Gastrocnemius medialis (tissue), 4 donors: ENCODE measurements around the gene RPS8. TPM values are rescaled to one million over a fixed set of nuclear protein-coding genes. Genes with fewer than 3 reads are reported as not detected.

Experiments used
- ATAC-seq, 2 donors: fragments of 150-250 bp; one replicate each; pipeline ENCODE4 v1.9.1; 2016
- DNase-seq, 2 donors: peaks; one replicate each; pipeline ENCODE4 v3.0.0-alpha.2; 2019
- H3K27ac ChIP-seq, 4 donors: fragments of 200-600 bp; sonication (generic); 1 replicate in 1 of 4; 2 replicates in 3 of 4; pipeline ENCODE4 v1.5.1; 2016 to 2018; ENCODE audit warnings: mild to moderate bottlenecking in 2 of 4, moderate library complexity in 1 of 4
- H3K27me3 ChIP-seq, 3 donors: fragments of 200-600 bp; sonication (generic) in 2 of 3; 1 replicate in 1 of 3; 2 replicates in 2 of 3; pipeline versions ENCODE4 v1.5.1 to v1.6.0; 2016 to 2019; ENCODE audit warnings: mild to moderate bottlenecking in 1 of 3, moderate library complexity in 1 of 3
- H3K36me3 ChIP-seq, 2 donors: fragments of 200-600 bp; sonication (generic) in 1 of 2; one replicate each; pipeline ENCODE4 v1.5.1; 2017 to 2018
- H3K4me1 ChIP-seq, 2 donors: fragments of 200-600 bp; sonication (generic) in 1 of 2; one replicate each; pipeline ENCODE4 v1.5.1; 2016 to 2017; ENCODE audit warnings: mild to moderate bottlenecking in 2 of 2
- H3K4me3 ChIP-seq, 4 donors: fragments of 200-600 bp; sonication (generic) in 3 of 4; 1 replicate in 1 of 4; 2 replicates in 3 of 4; pipeline ENCODE4 v1.5.1; 2016 to 2019; ENCODE audit warnings: mild to moderate bottlenecking in 2 of 4
- H3K9me3 ChIP-seq, 3 donors: fragments of 200-600 bp; sonication (generic) in 2 of 3; 1 replicate in 1 of 3; 2 replicates in 2 of 3; pipeline ENCODE4 v1.5.1; 2016 to 2019
- CTCF ChIP-seq, 5 experiments: fragments of 450-650 bp in 3 of 5; fragments of 200-600 bp in 2 of 5; sonication (generic) in 2 of 5; IDR thresholded peaks in 4 of 5; conservative IDR thresholded peaks in 1 of 5; 1 replicate in 4 of 5; 2 replicates in 1 of 5; pipeline ENCODE4 v1.5.1; 2016 to 2019; ENCODE audit warnings: antibody characterized with exemption in 5 of 5, mild to moderate bottlenecking in 3 of 5, moderate library complexity in 3 of 5
- POLR2A ChIP-seq, 2 donors: fragments of 450-650 bp; IDR thresholded peaks; one replicate each; pipeline ENCODE4 v1.6.1; 2017; ENCODE audit warnings: antibody characterized with exemption in 2 of 2, mild to moderate bottlenecking in 2 of 2, moderate library complexity in 2 of 2
- in situ Hi-C, 4 donors: fragments of 200-750 bp; cut with MboI; loops; one replicate each; pipeline versions ENCODE4 v1.15.0 to v1.8.0; 2017; ENCODE audit warnings: low sequenced_read_pairs in 4 of 4
- intact Hi-C: fragments of 100-400 bp; cut with DNase I; formaldehyde crosslinking; loops from one replicate; pipeline ENCODE4 v1.15.1; 2023; ENCODE audit warnings: low total_unique reads
- total RNA-seq, 4 donors: library from RNA; depleted of rRNA; stranded (reverse); fragments of >200 nt; gene quantifications; one replicate each; pipeline versions ENCODE4 v1.1.0 to v1.2.3, GENCODE V29; 2016

RPS8 gene
- total RNA-seq, 4 donors from 2014 or later, result 1,137 to 2,085 (median 1,818) TPM

DNA sequence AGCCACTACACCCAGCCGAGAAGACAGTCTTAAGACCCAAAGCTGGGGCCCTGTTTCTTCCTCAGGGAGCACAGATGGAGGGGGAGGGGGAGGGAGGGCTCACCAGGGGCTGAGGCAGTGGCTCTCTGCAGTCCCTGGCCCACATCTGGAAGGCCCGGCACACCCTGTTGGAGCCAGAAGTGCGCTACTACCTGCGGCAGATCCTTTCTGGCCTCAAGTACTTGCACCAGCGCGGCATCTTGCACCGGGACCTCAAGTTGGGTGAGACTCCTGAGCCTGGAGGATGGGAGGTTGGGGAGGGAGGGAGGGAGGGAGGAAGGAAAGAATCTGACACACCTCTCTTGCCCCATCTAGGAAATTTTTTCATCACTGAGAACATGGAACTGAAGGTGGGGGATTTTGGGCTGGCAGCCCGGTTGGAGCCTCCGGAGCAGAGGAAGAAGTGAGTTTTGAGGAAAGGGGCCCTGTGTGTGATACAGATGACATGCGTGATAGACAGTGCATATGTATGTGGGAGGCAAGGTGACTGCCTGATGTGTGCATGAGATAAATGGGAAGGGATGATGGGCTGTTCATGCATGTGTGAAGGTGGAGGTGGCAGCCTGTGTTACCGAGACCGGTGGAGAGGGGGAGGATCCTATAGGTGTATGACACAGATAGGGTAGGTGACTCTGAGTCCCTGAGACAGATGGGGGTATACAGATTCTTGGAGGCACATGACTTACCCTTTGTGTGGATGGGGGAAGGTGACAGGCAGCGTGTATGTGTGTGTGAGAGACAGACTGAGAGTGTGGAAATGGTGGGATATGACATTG, 26.4 kb downstream of the RPS8 start:
- Histone ChIP-seq H3K36me3 (peaks cover 0 to 18% of the 10 kb centered on the region in 2 donors), H3K27me3 (no peaks in the 10 kb centered on the region), H3K27ac (peak overlapping the region; percentile 66 to 98 (median 92)), H3K4me3 (peak overlapping the region; percentile 17 to 81 (median 72)), H3K4me1 (peaks cover 21 to 41% of the 10 kb centered on the region in 2 donors), H3K9me3 (no peaks in the 10 kb centered on the region)
- ATAC-seq (no peak), DNase-seq (no peak)
- intact Hi-C loops (loop anchor here (2.0 kb wide), 1 partner anchor 17 kb away; no protein-coding TSS in a partner anchor), in situ Hi-C loops (no loop called here)
- no peak for TF ChIP-seq POLR2A (IDR thresholded peaks at IDR 0.05)
- no peak for TF ChIP-seq CTCF (IDR thresholded peaks at IDR 0.05 in 4 of 5, conservative IDR thresholded peaks at IDR 0.05 in 1 of 5)

DNA sequence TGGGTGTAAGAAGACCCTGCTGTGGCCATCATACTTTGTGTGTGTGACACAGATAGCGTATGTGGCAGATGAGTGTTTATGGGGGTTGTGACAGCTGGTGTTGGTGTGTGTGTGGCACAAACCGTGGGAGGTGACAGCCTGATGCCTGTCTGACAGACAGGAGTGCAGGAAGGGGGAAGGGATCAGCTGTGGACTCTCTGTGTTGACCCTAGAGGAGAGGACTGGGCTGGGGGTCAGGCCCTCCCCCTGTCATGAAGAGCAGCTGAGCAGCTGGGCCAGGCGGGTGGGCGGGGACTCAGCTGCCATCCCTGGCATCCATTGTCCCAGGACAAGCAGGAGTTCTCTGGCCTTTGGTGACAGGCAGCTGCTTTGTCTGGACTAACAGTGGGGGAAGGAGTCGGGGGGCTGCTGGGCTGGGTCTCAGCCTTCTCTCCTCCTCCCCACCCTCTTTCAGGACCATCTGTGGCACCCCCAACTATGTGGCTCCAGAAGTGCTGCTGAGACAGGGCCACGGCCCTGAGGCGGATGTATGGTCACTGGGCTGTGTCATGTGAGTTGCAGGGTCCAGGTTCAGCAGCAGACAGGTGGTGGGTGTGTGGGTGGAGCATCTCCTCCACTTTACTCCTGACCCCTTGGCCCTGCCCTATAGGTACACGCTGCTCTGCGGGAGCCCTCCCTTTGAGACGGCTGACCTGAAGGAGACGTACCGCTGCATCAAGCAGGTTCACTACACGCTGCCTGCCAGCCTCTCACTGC, 27.1 kb downstream of the RPS8 start:
- no peak for TF ChIP-seq POLR2A (IDR thresholded peaks at IDR 0.05)
- TF ChIP-seq CTCF (IDR thresholded peaks at IDR 0.05 in 4 of 5, conservative IDR thresholded peaks at IDR 0.05 in 1 of 5), result no peak
- intact Hi-C loops, result no loop called here
- DNase-seq, result no peak

GRCh38 chr1:44803062-44803311, 27.6 kb downstream of the RPS8 start:
- intact Hi-C loops, result no loop called here
- peak overlapping the region; percentile 66 to 98 (median 92) for H3K27ac ChIP-seq
- ATAC-seq, result no peak

More for the DNA sequence above, 27.1 kb downstream of the RPS8 start:
- no peaks in the 10 kb centered on the region for H3K9me3 ChIP-seq
- H3K4me3 ChIP-seq, result peak overlapping the region in 1 of 4 donors; percentile 74
- H3K36me3 ChIP-seq, result peaks cover 0 to 18% of the 10 kb centered on the region in 2 donors
- ATAC-seq, result no peak
- in situ Hi-C loops, result no loop called here
- H3K27ac ChIP-seq, result peak overlapping the region; percentile 66 to 98 (median 92)
- peaks cover 27 to 49% of the 10 kb centered on the region in 2 donors for H3K4me1 ChIP-seq
- H3K27me3 ChIP-seq, result no peaks in the 10 kb centered on the region

More at GRCh38 chr1:44803062-44803311, 27.6 kb downstream of the RPS8 start:
- Histone ChIP-seq H3K4me1 (peaks cover 32 to 54% of the 10 kb centered on the region in 2 donors), H3K27me3 (no peaks in the 10 kb centered on the region), H3K4me3 (no peak overlapping the region), H3K9me3 (no peaks in the 10 kb centered on the region), H3K36me3 (peaks cover 0 to 18% of the 10 kb centered on the region in 2 donors)
- no peak for DNase-seq
- in situ Hi-C loops, result no loop called here
- TF ChIP-seq POLR2A (IDR thresholded peaks at IDR 0.05) (no peak), CTCF (IDR thresholded peaks at IDR 0.05 in 4 of 5, conservative IDR thresholded peaks at IDR 0.05 in 1 of 5) (no peak)
